HG03571 (cell line): Measurements from ENCODE around the gene SFXN2.
"Not testable (repeated sequence)": the region's sequence is repeated elsewhere in the genome, so short reads cannot be mapped to it uniquely, and the experiment has no call there.

Experiments
- ATAC-seq: cut with Tn5 transposase; IDR thresholded peaks from one replicate; pipeline ENCODE4 v1.9.1; 2021; ENCODE audit not compliant: unreplicated experiment

SFXN2 gene

DNA sequence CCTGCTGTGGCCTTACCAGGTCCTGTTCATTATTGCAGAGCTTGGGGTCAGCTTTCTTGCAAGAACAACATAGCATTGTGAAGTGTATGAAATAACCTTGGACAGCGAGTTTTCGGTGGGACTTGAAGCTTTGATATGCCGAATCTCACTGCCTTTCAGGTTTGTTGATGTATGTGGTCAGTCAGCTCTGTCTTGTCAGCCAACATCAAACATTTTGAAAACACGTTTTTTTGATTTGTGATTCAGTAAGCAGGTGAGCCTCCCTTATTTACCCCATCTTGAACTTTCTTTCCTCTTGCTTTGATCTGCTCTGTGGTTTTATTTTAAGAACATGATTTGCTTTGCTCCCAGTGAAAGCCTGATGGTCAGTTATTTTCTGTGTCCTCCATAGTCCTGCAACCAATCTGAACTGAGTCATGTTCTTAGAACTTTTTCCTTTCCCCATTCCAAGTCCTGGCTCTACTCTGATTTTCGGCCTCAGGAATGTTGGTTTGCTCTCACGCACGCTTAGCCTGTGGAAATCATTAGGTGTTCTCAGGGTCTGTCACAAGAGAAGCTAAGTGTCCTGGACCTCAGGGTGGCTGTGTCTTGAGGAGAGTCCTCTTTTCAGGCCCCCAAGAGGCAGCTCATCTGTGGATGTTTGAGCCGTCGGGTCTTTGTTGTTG is 38.0 kb downstream of the SFXN2 start:
- ATAC-seq = no peak

DNA sequence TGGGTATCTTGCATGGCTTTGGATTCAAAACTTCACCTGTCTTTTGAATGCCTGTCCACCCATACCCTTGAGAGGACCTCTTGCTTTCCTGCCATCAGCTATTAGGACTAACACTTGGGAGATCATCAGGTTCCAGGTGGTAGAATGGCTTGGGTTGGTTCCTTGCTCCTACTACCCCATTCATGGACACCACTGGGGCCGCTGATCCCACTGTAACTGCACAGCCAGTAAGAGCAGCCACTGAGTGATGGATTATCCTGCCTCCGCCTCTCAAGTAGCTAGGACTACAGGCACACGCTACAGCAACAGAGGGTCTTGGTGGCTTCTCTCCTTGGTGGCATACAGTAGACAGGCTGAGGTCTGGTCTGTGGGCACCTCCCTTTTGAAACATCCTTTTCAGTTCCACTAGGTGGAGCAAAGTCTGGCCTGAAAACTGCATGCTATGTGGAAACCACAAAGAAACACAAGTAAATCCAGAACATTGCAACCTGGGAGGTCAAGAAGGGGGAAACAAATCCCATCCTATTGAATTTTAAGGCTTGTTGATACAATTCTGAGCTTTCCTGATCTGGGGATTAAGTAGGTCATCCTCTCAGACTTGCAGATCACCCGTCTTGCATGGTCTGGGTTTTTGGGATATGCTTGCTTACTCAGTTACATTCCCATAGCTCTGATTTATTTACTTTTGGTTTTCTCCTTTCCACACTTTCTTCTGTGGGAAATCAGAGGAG is 38.7 kb downstream of the SFXN2 start:
- no peak for ATAC-seq

GRCh38 chr10:102753718-102754117 is 39.3 kb downstream of the SFXN2 start:
- ATAC-seq = no peak

DNA sequence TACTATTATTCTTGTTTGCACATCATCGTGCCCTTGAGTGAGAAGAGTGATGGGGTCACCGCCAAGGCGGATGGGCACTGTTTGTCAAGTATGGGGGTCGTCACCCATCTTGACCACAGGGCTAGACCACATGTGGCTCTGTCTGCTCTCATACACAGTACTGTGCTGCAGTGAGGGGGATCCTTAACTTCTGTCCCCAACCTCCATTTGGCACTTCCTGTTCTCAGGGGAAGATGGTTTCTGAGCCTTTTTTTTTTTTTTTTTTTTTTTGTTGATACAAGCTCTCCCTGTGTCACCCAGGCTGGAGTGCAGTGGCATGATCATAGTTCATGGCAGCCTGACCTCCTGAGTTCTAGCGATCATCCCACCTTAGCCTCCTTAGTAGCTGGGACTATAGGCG is 42.9 kb downstream of the SFXN2 start:
- ATAC-seq = no peak

- ATAC-seq = no peak
These were observed 44.0 kb downstream of the SFXN2 start for GRCh38 chr10:102758240-102758932.

DNA sequence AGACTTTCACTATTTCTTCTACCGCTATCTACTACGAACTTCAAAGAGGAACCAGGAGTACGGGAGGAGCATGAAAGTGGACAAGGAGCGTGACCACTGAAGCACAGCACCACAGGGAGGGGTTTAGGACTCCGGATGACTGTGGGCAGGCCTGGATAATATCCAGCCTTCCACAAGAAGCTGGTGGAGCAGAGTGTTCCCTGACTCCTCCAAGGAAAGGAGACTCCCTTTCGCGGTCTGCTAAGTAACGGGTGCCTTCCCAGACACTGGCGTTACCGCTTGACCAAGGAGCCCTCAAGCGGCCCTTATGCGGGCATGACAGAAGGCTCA is 44.5 kb downstream of the SFXN2 start:
- ATAC-seq = not testable (repeated sequence)

DNA sequence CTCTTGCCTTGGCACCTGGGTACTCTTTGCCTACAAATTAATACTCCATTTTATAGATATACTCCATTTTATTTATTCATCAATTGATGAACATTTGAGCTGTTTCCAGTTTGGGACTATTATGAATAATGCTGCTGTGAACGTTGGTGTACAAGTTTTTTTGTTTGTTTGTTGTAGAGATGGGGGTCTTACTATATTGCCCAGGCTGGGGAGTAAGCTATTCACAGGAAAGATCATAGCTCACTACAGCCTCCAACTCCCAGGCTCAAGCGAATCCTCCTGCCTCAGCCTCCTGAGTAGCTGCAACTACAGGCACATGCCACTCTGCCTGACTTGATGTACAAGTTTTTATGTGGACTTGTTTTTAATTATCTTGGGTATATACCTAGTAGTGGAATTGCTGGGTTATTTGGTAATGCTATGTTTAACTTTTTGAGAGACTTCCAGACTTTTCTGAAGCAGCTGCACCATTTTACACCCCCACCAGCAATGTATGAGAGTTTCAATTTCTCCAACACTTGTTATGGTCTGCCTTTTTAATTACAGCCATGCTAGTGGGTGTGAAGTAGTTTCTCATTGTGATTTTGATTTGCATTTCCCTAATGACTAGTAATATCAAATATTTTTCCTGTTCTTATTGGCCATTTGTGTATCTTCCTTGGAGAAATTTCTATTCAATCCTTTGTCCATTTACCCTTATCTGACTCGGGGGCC is 45.2 kb downstream of the SFXN2 start:
- no peak for ATAC-seq

DNA sequence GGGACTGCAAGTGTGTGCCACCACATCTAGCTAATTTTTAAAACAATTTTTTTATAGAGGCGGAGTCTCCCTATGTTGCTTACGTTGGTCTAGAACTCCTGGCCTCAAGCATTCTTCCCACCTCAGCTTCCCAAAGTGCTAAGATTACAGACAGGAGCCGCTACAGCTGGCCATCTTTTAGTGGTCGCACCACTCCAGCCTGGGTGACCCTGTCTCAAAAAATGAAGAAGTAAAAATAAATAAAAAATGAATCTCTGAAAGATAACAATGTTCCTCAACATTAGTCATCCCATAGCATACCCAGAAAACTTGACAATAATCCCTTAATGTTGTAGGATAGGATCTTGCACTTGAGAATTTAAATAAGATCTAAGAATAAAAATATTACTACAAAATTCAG is 47.5 kb downstream of the SFXN2 start:
- no peak for ATAC-seq

- no peak for ATAC-seq
These were observed 48.1 kb downstream of the SFXN2 start for GRCh38 chr10:102762401-102763015.

DNA sequence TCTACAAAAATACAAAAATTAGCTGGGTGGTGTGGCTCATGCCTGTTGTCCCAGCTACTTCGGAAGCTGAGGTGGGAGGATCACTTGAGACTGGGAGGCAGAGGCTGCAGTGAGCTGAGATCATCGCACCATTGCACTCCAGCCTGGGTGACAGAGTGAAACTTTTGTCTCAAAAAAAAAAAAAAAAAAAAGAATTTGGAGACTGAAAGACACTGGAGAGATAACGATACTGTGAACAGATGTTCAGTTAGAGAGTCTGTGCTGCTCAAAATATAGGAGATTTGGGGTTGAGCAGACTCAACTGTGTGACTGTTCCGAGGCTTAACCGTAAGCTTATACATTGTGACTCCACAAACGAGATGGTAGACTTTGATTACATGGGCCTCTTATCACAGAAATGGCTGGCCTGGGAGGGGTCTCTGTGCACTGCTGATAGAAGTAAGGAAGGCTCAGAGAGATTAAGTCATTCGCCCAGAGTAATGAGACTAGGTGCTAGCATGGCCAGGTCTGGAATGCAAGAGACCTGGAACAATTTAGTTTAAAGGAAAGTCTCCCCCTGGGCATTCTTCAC is 48.7 kb downstream of the SFXN2 start:
- ATAC-seq = no peak

DNA sequence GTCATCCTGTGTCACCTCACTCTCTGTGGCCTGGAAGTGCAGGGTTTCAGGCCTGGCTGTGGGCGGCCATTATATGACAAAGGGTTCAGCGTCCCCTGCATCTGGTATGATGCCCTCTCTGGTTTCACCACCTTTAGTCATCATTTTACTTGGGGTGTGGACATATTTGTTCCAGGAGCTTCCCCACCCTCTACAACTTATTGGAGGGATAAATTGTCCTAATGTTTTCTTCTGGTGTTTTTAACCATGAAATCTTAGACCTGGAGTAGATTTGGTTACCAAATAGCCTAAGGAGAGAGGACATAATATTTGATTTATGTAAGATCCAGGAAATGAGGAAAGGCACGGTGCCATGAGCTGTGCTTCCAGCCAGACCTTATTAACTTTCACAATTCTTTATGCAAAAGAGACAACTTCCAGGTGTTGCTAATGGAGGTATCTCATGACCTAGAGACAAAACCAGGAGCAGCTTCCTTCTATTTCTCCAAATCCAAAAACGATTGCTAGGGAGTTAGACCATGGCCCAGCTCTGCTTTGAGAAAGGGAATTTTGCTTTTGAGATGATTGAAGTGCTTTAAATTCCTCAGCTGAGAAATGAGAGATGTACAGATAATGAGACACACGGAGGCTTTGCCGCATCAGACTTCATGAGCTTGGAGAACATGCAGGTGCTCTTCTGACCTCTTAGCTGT is 50.2 kb downstream of the SFXN2 start:
- ATAC-seq = no peak

GRCh38 chr10:102765336-102765735 is 50.9 kb downstream of the SFXN2 start:
- no peak for ATAC-seq

GRCh38 chr10:102767428-102768160 is 53.2 kb downstream of the SFXN2 start:
- no peak for ATAC-seq

DNA sequence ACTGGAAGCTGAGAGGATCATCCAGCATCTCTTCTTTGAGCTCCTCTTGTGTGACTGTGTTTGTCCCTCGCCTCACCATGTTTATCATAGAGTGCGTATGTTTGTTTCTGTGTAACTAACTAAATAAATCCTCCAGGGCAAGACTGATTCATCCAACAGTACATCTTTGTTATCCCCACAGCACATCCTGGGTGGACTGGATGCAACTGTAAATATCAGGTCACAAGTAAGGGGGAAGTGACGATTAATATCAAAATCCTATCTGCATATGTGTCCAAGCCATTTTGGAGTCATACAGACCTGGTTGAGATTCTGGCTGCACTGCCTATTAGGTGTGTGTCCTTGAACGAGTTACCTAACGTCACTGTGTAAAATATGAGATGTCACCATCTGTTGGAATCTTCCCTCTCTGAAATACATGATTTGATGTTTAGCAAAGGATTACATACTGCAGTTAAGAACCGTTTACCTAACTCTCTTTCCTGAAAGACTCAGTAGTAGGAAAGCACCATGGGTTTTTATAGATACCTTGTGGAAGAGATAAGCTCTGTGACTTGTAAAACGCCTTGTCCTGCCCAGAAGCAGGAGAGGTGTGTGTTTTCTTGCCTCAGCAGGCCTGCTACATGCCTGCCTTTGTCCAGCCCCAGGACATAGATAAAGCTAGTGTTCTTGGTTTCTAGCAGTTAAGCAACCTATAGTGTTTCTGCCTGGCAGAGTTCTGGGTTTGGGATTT is 55.1 kb downstream of the SFXN2 start:
- no peak for ATAC-seq

DNA sequence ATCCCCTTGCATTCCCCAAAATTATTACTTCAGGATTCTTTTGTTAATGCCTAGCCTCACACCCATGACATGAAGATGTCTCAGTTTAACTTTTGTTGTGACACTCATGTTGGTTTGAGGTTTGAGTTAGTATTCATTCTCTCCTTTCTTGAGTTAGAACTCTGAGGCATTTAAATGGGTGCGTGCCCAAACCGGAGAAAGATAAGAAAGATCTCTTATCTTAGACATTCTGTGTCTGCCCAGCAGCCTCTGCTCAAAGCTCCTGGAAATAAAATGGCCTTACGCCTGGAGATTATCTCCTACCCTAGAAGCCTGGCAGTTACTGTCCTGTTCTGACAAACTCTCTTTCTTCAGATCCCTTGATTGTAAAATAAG is 55.7 kb downstream of the SFXN2 start:
- no peak for ATAC-seq

- no peak for ATAC-seq
These were observed 56.4 kb downstream of the SFXN2 start for GRCh38 chr10:102770792-102771191.

GRCh38 chr10:102773320-102773719 is 58.9 kb downstream of the SFXN2 start:
- ATAC-seq = no peak

GRCh38 chr10:102773986-102774385 is 59.5 kb downstream of the SFXN2 start:
- ATAC-seq = no peak
